ENCODE data around the gene VDAC2.
"Not testable (repeated sequence)": the region's sequence is repeated elsewhere in the genome, so short reads cannot be mapped to it uniquely, and the experiment has no call there.

VDAC2 gene

GRCh38 chr10:75199949-75200348 lies 10.6 kb upstream of the VDAC2 start:
- DNase-seq (ENCODE audit: low read depth in 2 of 2): not testable (repeated sequence)

GRCh38 chr10:75201793-75202307 lies 8.7 kb upstream of the VDAC2 start:
- no peak for DNase-seq (ENCODE audit: low read depth in 2 of 2)

GRCh38 chr10:75202321-75203045 lies 8.1 kb upstream of the VDAC2 start:
- DNase-seq (ENCODE audit: low read depth in 2 of 2): no peak

- DNase-seq (ENCODE audit: low read depth in 2 of 2): not testable (repeated sequence)
Measured at GRCh38 chr10:75203046-75203620, 7.5 kb upstream of the VDAC2 start.

- no peak for DNase-seq (ENCODE audit: low read depth in 2 of 2)
Measured at GRCh38 chr10:75203724-75204123, 6.9 kb upstream of the VDAC2 start.

- DNase-seq (ENCODE audit: low read depth in 2 of 2): no peak
Measured at GRCh38 chr10:75205908-75206307, 4.7 kb upstream of the VDAC2 start.

- DNase-seq (ENCODE audit: low read depth in 2 of 2): not testable (repeated sequence)
Measured at GRCh38 chr10:75206638-75207037, 4.0 kb upstream of the VDAC2 start.

- DNase-seq (ENCODE audit: low read depth in 2 of 2): no peak
Measured at GRCh38 chr10:75207079-75207856, 3.3 kb upstream of the VDAC2 start.

GRCh38 chr10:75207857-75208144 lies 2.8 kb upstream of the VDAC2 start:
- DNase-seq (ENCODE audit: low read depth in 2 of 2): no peak

GRCh38 chr10:75208181-75208580 lies 2.4 kb upstream of the VDAC2 start:
- DNase-seq (ENCODE audit: low read depth in 2 of 2): no peak

GRCh38 chr10:75209086-75209920 lies 1.3 kb upstream of the VDAC2 start:
- no peak for DNase-seq (ENCODE audit: low read depth in 2 of 2)

GRCh38 chr10:75209921-75210281 lies 695 bp upstream of the VDAC2 start:
- peak; percentile 55 to 66 for DNase-seq (ENCODE audit: low read depth in 2 of 2)

- DNase-seq (ENCODE audit: low read depth in 2 of 2): peak in 1 of 2 donors; percentile 27
Measured at GRCh38 chr10:75211007-75211691, 553 bp downstream of the VDAC2 start.

- no peak for DNase-seq (ENCODE audit: low read depth in 2 of 2)
Measured at GRCh38 chr10:75212343-75212742, 1.7 kb downstream of the VDAC2 start.

- no peak for DNase-seq (ENCODE audit: low read depth in 2 of 2)
Measured at GRCh38 chr10:75220274-75220673, 9.7 kb downstream of the VDAC2 start.

GRCh38 chr10:75221492-75221891 lies 10.9 kb downstream of the VDAC2 start:
- DNase-seq (ENCODE audit: low read depth in 2 of 2): not testable (repeated sequence)

GRCh38 chr10:75223507-75223906 lies 12.9 kb downstream of the VDAC2 start:
- DNase-seq (ENCODE audit: low read depth in 2 of 2): no peak

- DNase-seq (ENCODE audit: low read depth in 2 of 2): no peak
Measured at GRCh38 chr10:75226095-75226494, 15.5 kb downstream of the VDAC2 start.

- DNase-seq (ENCODE audit: low read depth in 2 of 2): no peak
Measured at GRCh38 chr10:75226656-75227055, 16.1 kb downstream of the VDAC2 start.

GRCh38 chr10:75228278-75228677 lies 17.7 kb downstream of the VDAC2 start:
- DNase-seq (ENCODE audit: low read depth in 2 of 2): no peak

- no peak for DNase-seq (ENCODE audit: low read depth in 2 of 2)
Measured at GRCh38 chr10:75228834-75229233, 18.2 kb downstream of the VDAC2 start.
